ENCODE measurements around the gene RNF135. TPM values are rescaled to one million over a fixed set of nuclear protein-coding genes. Genes with fewer than 3 reads are reported as not detected.

Gene RNF135
- total RNA-seq, 1 experiment from 2014 or later: 0.64 TPM

DNA sequence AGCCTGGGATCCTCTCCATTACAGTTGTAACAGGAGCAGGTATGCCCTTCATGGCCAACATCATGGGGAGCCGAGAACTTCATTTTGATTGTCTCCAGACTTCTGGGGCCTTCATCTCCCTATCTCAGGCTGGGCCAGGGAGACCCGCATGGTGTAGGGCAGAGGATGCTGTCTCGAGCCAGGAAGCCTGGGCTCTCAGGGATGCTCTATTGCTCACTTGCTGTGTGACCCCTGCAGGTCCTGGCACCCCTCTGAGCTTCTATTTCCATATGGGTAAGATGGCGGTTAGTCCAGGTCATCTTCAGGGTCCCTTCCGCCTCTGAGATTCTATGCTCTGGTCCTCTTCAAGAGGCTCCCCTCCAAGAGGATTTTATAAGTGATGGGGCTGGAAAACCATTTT, 20.6 kb upstream of the RNF135 start:
- Mint-ChIP-seq H3K36me3 (ENCODE audit: insufficient read depth, unreplicated experiment) (peaks cover 5% of the 10 kb centered on the region), H3K4me3 (ENCODE audit: unreplicated experiment) (no peak overlapping the region), H3K27ac (ENCODE audit: unreplicated experiment) (no peak overlapping the region), H3K9me3 (ENCODE audit: unreplicated experiment) (no peaks in the 10 kb centered on the region), H3K27me3 (ENCODE audit: insufficient read depth, unreplicated experiment) (no peaks in the 10 kb centered on the region), H3K4me1 (ENCODE audit: low read depth, unreplicated experiment) (peaks cover 7% of the 10 kb centered on the region)
- no peaks in the 10 kb centered on the region for H3K27me3 ChIP-seq (replicated peaks; ENCODE audit: control insufficient read depth, insufficient read depth, low read length)
- no peak for TF ChIP-seq CTCF (IDR thresholded peaks at IDR 0.05; ENCODE audit: insufficient read depth in 1 of 2, low read depth in 1 of 2, low read length in 1 of 2, severe bottlenecking in 1 of 2, unreplicated experiment in 1 of 2)
- peaks cover 14% of the 10 kb centered on the region for H3K4me1 ChIP-seq
- ChIA-PET CTCF (no interaction called here), POLR2A (no interaction called here)
- no peak for DNase-seq
- intact Hi-C loops (cut with micrococcal nuclease; ENCODE audit: unreplicated experiment): no loop called here
- no TSS peak for BruUV-seq (replicated peaks)
- no peaks in the 10 kb centered on the region for H3K9me3 ChIP-seq
- no peak overlapping the region for H3K4me3 ChIP-seq (ENCODE audit: low read depth, low read length)
- H3K36me3 ChIP-seq (ENCODE audit: control insufficient read depth, insufficient read depth, low read length): no peaks in the 10 kb centered on the region

GRCh38 chr17:30950669-30951399, 20.0 kb upstream of the RNF135 start:
- Histone ChIP-seq H3K9me3 (no peaks in the 10 kb centered on the region), H3K4me1 (peaks cover 14% of the 10 kb centered on the region), H3K27me3 (replicated peaks; ENCODE audit: control insufficient read depth, insufficient read depth, low read length) (no peaks in the 10 kb centered on the region), H3K36me3 (ENCODE audit: control insufficient read depth, insufficient read depth, low read length) (no peaks in the 10 kb centered on the region), H3K4me3 (ENCODE audit: low read depth, low read length) (no peak overlapping the region)
- no peak overlapping the region for H3K4me3 Mint-ChIP-seq (ENCODE audit: unreplicated experiment)
- TF ChIP-seq CTCF (IDR thresholded peaks at IDR 0.05; ENCODE audit: insufficient read depth in 1 of 2, low read depth in 1 of 2, low read length in 1 of 2, severe bottlenecking in 1 of 2, unreplicated experiment in 1 of 2): no peak
- H3K36me3 Mint-ChIP-seq (ENCODE audit: insufficient read depth, unreplicated experiment): peaks cover 5% of the 10 kb centered on the region
- ChIA-PET CTCF (no interaction called here), POLR2A (no interaction called here)
- no TSS peak for BruUV-seq (replicated peaks)
- DNase-seq: peak in 1 of 2 experiments; percentile 49
- no peaks in the 10 kb centered on the region for H3K27me3 Mint-ChIP-seq (ENCODE audit: insufficient read depth, unreplicated experiment)
- peaks cover 7% of the 10 kb centered on the region for H3K4me1 Mint-ChIP-seq (ENCODE audit: low read depth, unreplicated experiment)
- no peak overlapping the region for H3K27ac Mint-ChIP-seq (ENCODE audit: unreplicated experiment)
- no peaks in the 10 kb centered on the region for H3K9me3 Mint-ChIP-seq (ENCODE audit: unreplicated experiment)
- intact Hi-C loops (cut with micrococcal nuclease; ENCODE audit: unreplicated experiment): no loop called here

GRCh38 chr17:30952638-30953393, 18.0 kb upstream of the RNF135 start:
- peaks cover 4% of the 10 kb centered on the region for H3K4me1 ChIP-seq
- no peak for TF ChIP-seq CTCF (IDR thresholded peaks at IDR 0.05; ENCODE audit: insufficient read depth in 1 of 2, low read depth in 1 of 2, low read length in 1 of 2, severe bottlenecking in 1 of 2, unreplicated experiment in 1 of 2)
- H3K27ac Mint-ChIP-seq (ENCODE audit: unreplicated experiment): no peak overlapping the region
- no peak overlapping the region for H3K4me3 Mint-ChIP-seq (ENCODE audit: unreplicated experiment)
- peaks cover 3% of the 10 kb centered on the region for H3K36me3 Mint-ChIP-seq (ENCODE audit: insufficient read depth, unreplicated experiment)
- H3K9me3 ChIP-seq: no peaks in the 10 kb centered on the region
- ChIA-PET POLR2A (no interaction called here), CTCF (interaction anchor here (0.6 kb wide), 1 partner anchor 70 kb away, joined by 3 read pairs; no protein-coding TSS in a partner anchor)
- no peaks in the 10 kb centered on the region for H3K9me3 Mint-ChIP-seq (ENCODE audit: unreplicated experiment)
- no TSS peak for BruUV-seq (replicated peaks)
- peak in 1 of 2 experiments; percentile 19 for DNase-seq
- intact Hi-C loops (cut with micrococcal nuclease; ENCODE audit: unreplicated experiment): no loop called here
- no peaks in the 10 kb centered on the region for H3K36me3 ChIP-seq (ENCODE audit: control insufficient read depth, insufficient read depth, low read length)
- H3K4me3 ChIP-seq (ENCODE audit: low read depth, low read length): no peak overlapping the region
- H3K27me3 Mint-ChIP-seq (ENCODE audit: insufficient read depth, unreplicated experiment): no peaks in the 10 kb centered on the region
- no peaks in the 10 kb centered on the region for H3K27me3 ChIP-seq (replicated peaks; ENCODE audit: control insufficient read depth, insufficient read depth, low read length)
- H3K4me1 Mint-ChIP-seq (ENCODE audit: low read depth, unreplicated experiment): peaks cover 4% of the 10 kb centered on the region

Measured in Caco-2 (cell line).